GM18867 (cell line): ENCODE measurements around the gene NOTUM.
A peak's percentile ranks its signal among the peaks of the same experiment; 100 is the strongest.

Source experiments
- ATAC-seq: cut with Tn5 transposase; IDR thresholded peaks from one replicate; pipeline ENCODE4 v1.9.1; 2021; ENCODE audit warnings: mild to moderate bottlenecking, moderate library complexity; ENCODE audit not compliant: unreplicated experiment

Gene NOTUM

GRCh38 chr17:81912441-81913309 is 48.3 kb downstream of the NOTUM start:
- no peak for ATAC-seq

- ATAC-seq: no peak
Observed at GRCh38 chr17:81911969-81912368, 49.0 kb downstream of the NOTUM start.

GRCh38 chr17:81911277-81911961 is 49.6 kb downstream of the NOTUM start, which contains the start of gene PCYT2:
Gene PCYT2 (minus strand): TSS chr17:81911399. CDS start chr17:81911355, 44 bp downstream.
- ATAC-seq: peak; percentile 63

- ATAC-seq: peak; percentile 21
Observed at GRCh38 chr17:81910840-81911276, 50.1 kb downstream of the NOTUM start.

- peak; percentile 3 for ATAC-seq
Observed at GRCh38 chr17:81909966-81910839, 50.8 kb downstream of the NOTUM start.

- no peak for ATAC-seq
Observed at GRCh38 chr17:81909231-81909630, 51.8 kb downstream of the NOTUM start.

- ATAC-seq: no peak
Observed at GRCh38 chr17:81908793-81909192, 52.2 kb downstream of the NOTUM start.

- ATAC-seq: no peak
Observed at GRCh38 chr17:81907219-81908145, 53.5 kb downstream of the NOTUM start.

GRCh38 chr17:81906476-81907218 is 54.3 kb downstream of the NOTUM start:
- ATAC-seq: no peak

GRCh38 chr17:81905993-81906392 is 55.0 kb downstream of the NOTUM start:
- no peak for ATAC-seq

GRCh38 chr17:81905424-81905875 is 55.5 kb downstream of the NOTUM start:
- no peak for ATAC-seq

GRCh38 chr17:81904600-81905423 is 56.2 kb downstream of the NOTUM start:
- ATAC-seq: no peak

GRCh38 chr17:81903896-81904599 is 56.9 kb downstream of the NOTUM start:
- no peak for ATAC-seq

- no peak for ATAC-seq
Observed at GRCh38 chr17:81903415-81903831, 57.6 kb downstream of the NOTUM start.

GRCh38 chr17:81902653-81903414 is 58.2 kb downstream of the NOTUM start:
- ATAC-seq: no peak
